ENCODE data around the gene PRR5. TPM values are rescaled to one million over a fixed set of nuclear protein-coding genes. Genes with fewer than 3 reads are reported as not detected.

Gene PRR5
- total RNA-seq, 2 donors from 2014 or later = 7.3 to 30.0 TPM

GRCh38 chr22:44702479-44703198, 635 bp downstream of the PRR5 start:
- no peak for TF ChIP-seq CTCF (IDR thresholded peaks at IDR 0.05)
- H3K9me3 ChIP-seq = no peaks in the 10 kb centered on the region
- peak overlapping the region; percentile 70 for H3K4me3 ChIP-seq
- no peaks in the 10 kb centered on the region for H3K27me3 ChIP-seq (replicated peaks; ENCODE audit: insufficient read depth)
- DNase-seq (ENCODE audit: low spot score) (no peak), ATAC-seq (ENCODE audit: insufficient number of reproducible peaks, low FRiP score, low read depth) (no peak)
- no peaks in the 10 kb centered on the region for H3K36me3 ChIP-seq
- peaks cover 7% of the 10 kb centered on the region in 2 donors for H3K4me1 ChIP-seq (ENCODE audit: control insufficient read depth in 1 of 2, low read depth in 2 of 2)
- H3K27ac ChIP-seq = no peak overlapping the region

DNA sequence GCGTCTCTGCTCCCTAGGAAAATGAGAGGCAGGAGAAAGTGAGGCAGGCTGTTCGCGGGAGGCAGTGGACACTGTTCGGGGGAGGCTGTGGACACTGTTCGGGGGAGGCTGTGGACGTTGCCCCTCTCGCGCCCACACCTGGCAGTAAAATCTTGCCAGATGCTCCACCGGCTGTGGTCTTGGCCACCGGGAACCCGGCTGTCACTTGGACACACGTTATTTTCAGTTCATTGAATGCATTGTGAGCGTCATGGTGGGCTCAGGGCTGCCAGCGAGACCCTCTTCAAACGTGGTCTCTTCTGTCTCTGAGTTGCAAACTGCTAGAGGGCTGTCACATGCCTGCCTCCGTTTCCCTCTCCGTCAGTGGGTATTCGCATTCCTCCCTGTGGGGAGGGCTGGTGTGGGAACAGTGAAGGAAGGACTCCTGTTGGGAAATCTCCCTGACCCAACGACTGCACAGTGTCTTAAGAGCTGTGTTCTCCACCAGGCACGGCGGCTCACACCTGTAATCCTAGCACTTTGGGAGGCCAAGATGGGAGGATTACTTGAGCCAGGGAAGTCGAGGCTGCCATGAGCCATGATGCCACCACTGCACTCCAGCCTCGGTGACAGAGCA, 1.4 kb downstream of the PRR5 start:
- Histone ChIP-seq H3K27me3 (replicated peaks; ENCODE audit: insufficient read depth) (no peaks in the 10 kb centered on the region), H3K36me3 (no peaks in the 10 kb centered on the region)
- no peak for ATAC-seq (ENCODE audit: insufficient number of reproducible peaks, low FRiP score, low read depth)

GRCh38 chr22:44704159-44705021, 2.4 kb downstream of the PRR5 start:
- H3K9me3 ChIP-seq = no peaks in the 10 kb centered on the region
- H3K4me1 ChIP-seq (ENCODE audit: control insufficient read depth in 1 of 2, low read depth in 2 of 2) = peaks cover 7% of the 10 kb centered on the region in 2 donors
- no peaks in the 10 kb centered on the region for H3K27me3 ChIP-seq (replicated peaks; ENCODE audit: insufficient read depth)
- no peak for ATAC-seq (ENCODE audit: insufficient number of reproducible peaks, low FRiP score, low read depth)
- H3K27ac ChIP-seq = no peak overlapping the region
- DNase-seq (ENCODE audit: low spot score) = no peak
- no peak for TF ChIP-seq CTCF (IDR thresholded peaks at IDR 0.05)
- H3K36me3 ChIP-seq = no peaks in the 10 kb centered on the region
- H3K4me3 ChIP-seq = no peak overlapping the region

More for the DNA sequence above, 1.4 kb downstream of the PRR5 start:
- Histone ChIP-seq H3K4me1 (ENCODE audit: control insufficient read depth in 1 of 2, low read depth in 2 of 2) (peaks cover 7% of the 10 kb centered on the region in 2 donors), H3K4me3 (peak overlapping the region; percentile 70), H3K27ac (no peak overlapping the region), H3K9me3 (no peaks in the 10 kb centered on the region)
- no peak for TF ChIP-seq CTCF (IDR thresholded peaks at IDR 0.05)
- no peak for DNase-seq (ENCODE audit: low spot score)

GRCh38 chr22:44705022-44705297, 3.0 kb downstream of the PRR5 start:
- Histone ChIP-seq H3K27ac (no peak overlapping the region), H3K36me3 (no peaks in the 10 kb centered on the region), H3K4me1 (ENCODE audit: control insufficient read depth in 1 of 2, low read depth in 2 of 2) (peaks cover 7% of the 10 kb centered on the region in 2 donors), H3K9me3 (no peaks in the 10 kb centered on the region), H3K27me3 (replicated peaks; ENCODE audit: insufficient read depth) (no peaks in the 10 kb centered on the region), H3K4me3 (no peak overlapping the region)
- TF ChIP-seq CTCF (IDR thresholded peaks at IDR 0.05) = no peak
- no peak for ATAC-seq (ENCODE audit: insufficient number of reproducible peaks, low FRiP score, low read depth)
- DNase-seq (ENCODE audit: low spot score) = no peak

- Histone ChIP-seq H3K27ac (no peak overlapping the region), H3K4me1 (ENCODE audit: control insufficient read depth in 1 of 2, low read depth in 2 of 2) (peaks cover 7% of the 10 kb centered on the region in 2 donors), H3K36me3 (no peaks in the 10 kb centered on the region), H3K4me3 (no peak overlapping the region), H3K27me3 (replicated peaks; ENCODE audit: insufficient read depth) (no peaks in the 10 kb centered on the region), H3K9me3 (no peaks in the 10 kb centered on the region)
- DNase-seq (ENCODE audit: low spot score) = no peak
- TF ChIP-seq CTCF (IDR thresholded peaks at IDR 0.05) = no peak
- no peak for ATAC-seq (ENCODE audit: insufficient number of reproducible peaks, low FRiP score, low read depth)
These were observed 4.5 kb downstream of the PRR5 start for GRCh38 chr22:44706488-44706887.
